Small intestine (tissue), 7 donors: ENCODE results near the gene HELZ2. TPM values are rescaled to one million over a fixed set of nuclear protein-coding genes. Genes with fewer than 3 reads are reported as not detected.

ENCODE experiments used
- DNase-seq, 2 donors: peaks; one replicate each; pipeline versions ENCODE4 v3.0.0 to v3.0.0-alpha.2; 2013
- FAIRE-seq: peaks from 2 replicates; lab custom pipeline; 2012; peaks lifted over from hg19 to GRCh38; lab: Jason Lieb, UNC
- H3K27ac ChIP-seq, 3 donors: one replicate each; pipeline ENCODE4 v1.5.1; 2013; ENCODE audit warnings: low read length in 2 of 3, mild to moderate bottlenecking in 2 of 3, control low read depth in 1 of 3, inconsistent platforms in 1 of 3, low read depth in 1 of 3, moderate library complexity in 1 of 3
- H3K27me3 ChIP-seq, 3 donors: one replicate each; pipeline ENCODE4 v1.6.1; 2013; ENCODE audit warnings: low read length in 3 of 3, inconsistent platforms in 1 of 3; ENCODE audit not compliant: control insufficient read depth in 3 of 3, insufficient read depth in 3 of 3
- H3K36me3 ChIP-seq, 3 donors: one replicate each; pipeline ENCODE4 v1.6.1; 2013; ENCODE audit warnings: low read length in 3 of 3, inconsistent platforms in 1 of 3, low read depth in 1 of 3, mild to moderate bottlenecking in 1 of 3, moderate library complexity in 1 of 3; ENCODE audit not compliant: control insufficient read depth in 3 of 3, insufficient read depth in 2 of 3
- H3K4me1 ChIP-seq, 3 donors: one replicate each; pipeline ENCODE4 v1.6.1; 2013; ENCODE audit warnings: low read length in 2 of 3, inconsistent platforms in 1 of 3, low read depth in 1 of 3, mild to moderate bottlenecking in 1 of 3, moderate library complexity in 1 of 3; ENCODE audit not compliant: control insufficient read depth in 3 of 3, insufficient read depth in 2 of 3
- H3K4me3 ChIP-seq, 3 donors: one replicate each; pipeline ENCODE4 v1.5.1; 2013; ENCODE audit warnings: low read length in 3 of 3, control low read depth in 1 of 3, inconsistent platforms in 1 of 3, low read depth in 1 of 3, mild to moderate bottlenecking in 1 of 3, moderate library complexity in 1 of 3
- H3K9me3 ChIP-seq, 2 donors: one replicate each; pipeline ENCODE4 v1.6.1; 2013; ENCODE audit warnings: low read depth in 1 of 2, low read length in 1 of 2; ENCODE audit not compliant: control insufficient read depth in 2 of 2, insufficient read depth in 1 of 2
- WGBS, 3 donors: extraction: QIAGEN DNeasy Blood & Tissue Kit; methylation state at CpG; one replicate each; pipeline ENCODE4 v1.1.7; 2013; 5-methylcytosine and 5-hydroxymethylcytosine counted together
- polyA plus RNA-seq, 4 donors: library from polyadenylated mRNA; stranded (reverse) in 3 of 4; unstranded in 1 of 4; fragments of 200-250 nt in 3 of 4; fragments of 120-200 nt in 1 of 4; gene quantifications; one replicate each; pipeline versions ENCODE4 v1.2.1 to v1.2.3, GENCODE V29; 2013
- donor health status: healthy with polysubstance abuse.
- donor health status: control.
- donor health status: control.
- donor health status: Bipolar disorder and iron deficiency.
- donor health status: healthy.

Gene HELZ2
- polyA plus RNA-seq, 4 donors, result 3.8 to 14.2 (median 9.4) TPM

GRCh38 chr20:63543131-63543530 lies 30.9 kb downstream of the HELZ2 start:
- H3K27ac ChIP-seq, result no peak overlapping the region
- FAIRE-seq, result no peak
- H3K4me1 ChIP-seq, result peaks cover 0 to 25% (median 2%) of the 10 kb centered on the region in 3 donors

GRCh38 chr20:63542696-63543095 lies 31.3 kb downstream of the HELZ2 start:
- DNase-seq, result no peak
- Histone ChIP-seq H3K27me3 (peaks cover 0 to 24% (median 8%) of the 10 kb centered on the region in 3 donors), H3K36me3 (no peaks in the 10 kb centered on the region), H3K4me1 (peaks cover 0 to 26% (median 2%) of the 10 kb centered on the region in 3 donors), H3K9me3 (no peaks in the 10 kb centered on the region), H3K27ac (no peak overlapping the region), H3K4me3 (no peak overlapping the region)
- 66 to 79% (median 70%) methylated on average over 10 of the region's 10 CpGs for WGBS, 3 donors
- no peak for FAIRE-seq

More at GRCh38 chr20:63543131-63543530, 30.9 kb downstream of the HELZ2 start:
- no peaks in the 10 kb centered on the region for H3K36me3 ChIP-seq
- no peak overlapping the region for H3K4me3 ChIP-seq
- peaks cover 0 to 27% (median 8%) of the 10 kb centered on the region in 3 donors for H3K27me3 ChIP-seq
- no peak for DNase-seq
- H3K9me3 ChIP-seq, result no peaks in the 10 kb centered on the region
- WGBS, 3 donors, result 69 to 85% (median 84%) methylated on average over 10 of the region's 10 CpGs

- no peak overlapping the region for H3K27ac ChIP-seq
- FAIRE-seq (no peak), DNase-seq (no peak)
- H3K4me1 ChIP-seq, result peaks cover 0 to 32% (median 2%) of the 10 kb centered on the region in 3 donors
- H3K27me3 ChIP-seq, result peaks cover 0 to 18% (median 4%) of the 10 kb centered on the region in 3 donors
- WGBS, 3 donors, result 53 to 84% (median 55%) methylated on average over 31 to 36 of the region's 36 CpGs
- H3K9me3 ChIP-seq, result no peaks in the 10 kb centered on the region
- no peaks in the 10 kb centered on the region for H3K36me3 ChIP-seq
- no peak overlapping the region for H3K4me3 ChIP-seq
Observed at GRCh38 chr20:63542031-63542559, 31.9 kb downstream of the HELZ2 start.

- 87 to 95% (median 91%) methylated on average over 25 to 28 of the region's 28 CpGs for WGBS, 3 donors
- H3K4me3 ChIP-seq, result no peak overlapping the region
Observed at GRCh38 chr20:63541371-63541770, 32.7 kb downstream of the HELZ2 start.

GRCh38 chr20:63540417-63541186 lies 33.4 kb downstream of the HELZ2 start:
- DNase-seq (no peak), FAIRE-seq (no peak)
- H3K9me3 ChIP-seq, result no peaks in the 10 kb centered on the region
- WGBS, 3 donors, result 55 to 77% (median 66%) methylated on average over 45 to 49 of the region's 49 CpGs
- H3K36me3 ChIP-seq, result no peaks in the 10 kb centered on the region
- H3K27me3 ChIP-seq, result peaks cover 0 to 5% (median 0%) of the 10 kb centered on the region in 3 donors
- H3K4me3 ChIP-seq, result no peak overlapping the region
- no peak overlapping the region for H3K27ac ChIP-seq
- peaks cover 0 to 26% (median 2%) of the 10 kb centered on the region in 3 donors for H3K4me1 ChIP-seq

More at GRCh38 chr20:63541371-63541770, 32.7 kb downstream of the HELZ2 start:
- H3K36me3 ChIP-seq, result no peaks in the 10 kb centered on the region
- peaks cover 0 to 33% (median 2%) of the 10 kb centered on the region in 3 donors for H3K4me1 ChIP-seq
- no peak overlapping the region for H3K27ac ChIP-seq
- H3K9me3 ChIP-seq, result no peaks in the 10 kb centered on the region
- no peak for FAIRE-seq
- peaks cover 0 to 12% (median 2%) of the 10 kb centered on the region in 3 donors for H3K27me3 ChIP-seq
- no peak for DNase-seq

GRCh38 chr20:63539441-63540370 lies 34.3 kb downstream of the HELZ2 start:
- Histone ChIP-seq H3K4me1 (peaks cover 0 to 25% (median 2%) of the 10 kb centered on the region in 3 donors), H3K27ac (no peak overlapping the region), H3K36me3 (no peaks in the 10 kb centered on the region), H3K9me3 (no peaks in the 10 kb centered on the region), H3K4me3 (no peak overlapping the region), H3K27me3 (peaks cover 0 to 4% (median 0%) of the 10 kb centered on the region in 3 donors)
- no peak for FAIRE-seq
- DNase-seq, result no peak
- WGBS, 3 donors, result 83 to 88% (median 85%) methylated on average over 29 of the region's 29 CpGs

GRCh38 chr20:63539092-63539430 lies 35.0 kb downstream of the HELZ2 start:
- no peak overlapping the region for H3K4me3 ChIP-seq
- no peak overlapping the region for H3K27ac ChIP-seq
- H3K4me1 ChIP-seq, result peaks cover 0 to 22% (median 2%) of the 10 kb centered on the region in 3 donors
- H3K27me3 ChIP-seq, result peaks cover 0 to 6% (median 0%) of the 10 kb centered on the region in 3 donors
- DNase-seq (no peak), FAIRE-seq (no peak)
- H3K9me3 ChIP-seq, result no peaks in the 10 kb centered on the region
- 11 to 60% (median 28%) methylated on average over 12 of the region's 12 CpGs for WGBS, 3 donors
- H3K36me3 ChIP-seq, result no peaks in the 10 kb centered on the region
